HG03175 (cell line): Measurements from ENCODE around the gene GLDC.
"Not testable (repeated sequence)": the region's sequence is repeated elsewhere in the genome, so short reads cannot be mapped to it uniquely, and the experiment has no call there.

Experiments
- ATAC-seq: cut with Tn5 transposase; IDR thresholded peaks from one replicate; pipeline ENCODE4 v1.9.1; 2021; ENCODE audit warnings: mild to moderate bottlenecking, moderate library complexity; ENCODE audit not compliant: unreplicated experiment

The GLDC gene

DNA sequence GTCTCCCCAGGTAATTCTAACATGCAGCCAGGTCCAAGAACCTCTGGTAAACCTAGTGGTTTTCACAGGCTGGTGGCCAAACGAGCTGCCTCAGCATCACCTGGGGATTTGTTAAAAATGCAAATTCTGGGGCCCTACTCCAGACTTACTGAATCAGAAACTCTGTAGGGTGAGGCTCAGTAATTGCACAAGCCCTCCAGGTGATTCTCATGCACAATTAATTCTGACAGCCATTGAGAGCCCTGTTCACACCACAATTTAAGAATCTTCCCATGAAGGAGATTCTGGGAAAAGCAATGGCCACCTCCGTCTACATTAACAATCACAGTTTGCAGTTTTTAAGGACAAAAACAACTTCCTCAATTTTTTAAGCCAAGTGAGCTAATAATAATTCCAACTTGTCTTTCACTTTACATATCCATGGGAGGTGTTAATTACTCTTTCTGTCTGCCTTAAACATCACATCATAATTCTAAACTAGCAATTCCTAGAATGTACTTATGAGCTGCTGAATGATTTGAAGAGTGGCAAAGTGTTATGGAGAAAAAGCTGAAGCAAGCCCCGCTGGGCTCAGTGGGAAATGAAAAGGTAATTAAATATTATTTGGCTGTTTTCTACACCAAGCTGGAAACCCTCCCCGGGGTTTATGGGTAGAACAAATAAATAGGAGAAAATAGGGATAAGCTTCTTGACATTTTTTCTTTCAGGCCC is 70.0 kb downstream of the GLDC start:
- peak; percentile 92 for ATAC-seq

GRCh38 chr9:6567140-6567591 is 78.4 kb downstream of the GLDC start:
- ATAC-seq = no peak

GRCh38 chr9:6566409-6567139 is 79.0 kb downstream of the GLDC start:
- no peak for ATAC-seq

GRCh38 chr9:6565312-6565711 is 80.2 kb downstream of the GLDC start:
- ATAC-seq = no peak

GRCh38 chr9:6564868-6565267 is 80.7 kb downstream of the GLDC start:
- no peak for ATAC-seq

GRCh38 chr9:6564360-6564759 is 81.2 kb downstream of the GLDC start:
- no peak for ATAC-seq

GRCh38 chr9:6562871-6563430 is 82.6 kb downstream of the GLDC start:
- no peak for ATAC-seq

- no peak for ATAC-seq
Observed at GRCh38 chr9:6562201-6562600, 83.3 kb downstream of the GLDC start.

DNA sequence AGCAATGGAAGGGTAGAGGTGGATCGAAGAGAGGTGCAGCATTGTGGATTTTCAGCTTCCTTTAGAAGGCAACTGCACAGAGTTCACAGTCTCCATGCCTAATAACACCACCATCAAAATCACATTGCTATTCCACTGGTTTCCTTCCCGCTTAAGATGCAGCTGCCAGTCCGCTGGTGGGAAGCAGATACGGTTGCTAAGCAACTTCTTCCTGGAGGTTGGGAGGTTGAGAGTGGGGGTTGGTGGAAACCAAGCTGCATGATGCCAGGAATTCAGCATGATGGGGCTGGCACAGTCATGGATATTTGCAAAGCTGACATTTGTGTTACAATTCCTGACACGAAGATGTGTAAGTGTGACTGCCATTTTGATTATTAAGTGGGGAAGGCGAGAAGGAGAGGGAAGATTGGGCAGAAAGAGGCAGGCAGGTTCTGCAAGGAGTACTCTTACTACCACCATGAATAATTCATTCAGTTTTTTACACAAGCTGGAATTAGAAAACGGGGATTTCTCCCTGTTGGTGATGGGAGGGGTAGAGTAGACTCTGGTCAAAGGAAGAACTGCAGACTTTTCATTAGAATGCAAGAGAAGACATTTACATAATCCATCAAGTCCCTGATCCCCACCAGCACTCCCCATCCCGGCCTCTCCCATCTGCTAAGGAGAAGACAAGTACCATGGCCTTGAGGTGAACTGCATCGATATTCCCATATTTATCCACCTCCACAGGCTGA is 87.5 kb downstream of the GLDC start:
- no peak for ATAC-seq

GRCh38 chr9:6553866-6554265 is 91.7 kb downstream of the GLDC start:
- ATAC-seq = no peak

GRCh38 chr9:6552498-6553121 is 92.9 kb downstream of the GLDC start:
- ATAC-seq = no peak

DNA sequence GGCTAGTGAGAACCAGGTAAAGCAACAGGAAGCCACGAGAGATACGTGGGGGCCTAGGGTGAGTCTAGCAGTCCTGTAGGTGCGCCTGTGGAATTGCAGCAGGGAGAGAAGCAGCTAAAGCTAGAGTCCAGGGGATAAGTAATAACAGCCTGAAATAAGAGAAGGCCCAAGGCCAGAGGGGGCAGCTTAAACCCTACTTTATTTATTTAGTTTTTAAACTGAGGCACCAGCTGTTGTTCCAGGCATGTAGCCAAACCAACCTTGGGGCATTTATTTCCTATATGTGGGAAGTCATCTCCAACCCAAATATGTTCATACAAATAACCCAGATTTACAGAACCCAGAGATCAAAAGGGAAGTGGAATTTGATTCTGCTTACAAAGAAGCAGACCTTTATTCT is 93.5 kb downstream of the GLDC start:
- no peak for ATAC-seq

- no peak for ATAC-seq
Observed at GRCh38 chr9:6551136-6551535, 94.4 kb downstream of the GLDC start.

- no peak for ATAC-seq
Observed at GRCh38 chr9:6549106-6549800, 96.3 kb downstream of the GLDC start.

DNA sequence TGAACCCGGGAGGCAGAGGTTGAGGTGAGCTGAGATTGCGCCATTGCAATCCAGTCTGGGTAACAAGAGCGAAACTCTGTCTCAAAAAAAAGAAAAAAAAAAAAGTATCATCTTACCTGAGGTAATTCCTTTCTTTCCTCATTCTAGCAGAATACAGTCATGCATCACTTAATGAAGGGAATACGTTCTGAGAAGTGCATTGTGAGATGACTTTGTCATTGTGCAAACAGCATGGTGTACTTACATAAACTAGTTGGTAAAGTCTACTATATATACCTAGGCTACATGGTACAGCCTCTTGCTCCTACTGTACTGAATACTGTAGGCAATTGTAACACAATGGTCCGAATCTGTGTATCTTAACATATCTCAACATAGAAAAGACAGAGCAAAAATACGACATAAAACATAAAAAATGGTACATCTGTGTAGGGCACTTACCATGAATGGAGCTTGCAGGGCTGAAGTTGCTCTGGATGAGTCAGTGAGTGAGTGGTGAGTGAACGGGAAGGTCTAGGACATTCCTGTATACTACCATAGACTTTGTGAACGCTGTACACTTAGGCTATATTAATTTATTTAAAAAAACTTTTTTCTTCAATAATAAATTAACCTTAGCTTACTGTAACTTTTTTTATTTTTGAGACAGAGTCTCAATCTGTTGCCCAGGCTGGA is 100.4 kb downstream of the GLDC start:
- no peak for ATAC-seq

- no peak for ATAC-seq
Observed at GRCh38 chr9:6543204-6543603, 102.3 kb downstream of the GLDC start.

GRCh38 chr9:6542617-6543016 is 102.9 kb downstream of the GLDC start:
- not testable (repeated sequence) for ATAC-seq

GRCh38 chr9:6538666-6539071 is 106.9 kb downstream of the GLDC start:
- no peak for ATAC-seq

DNA sequence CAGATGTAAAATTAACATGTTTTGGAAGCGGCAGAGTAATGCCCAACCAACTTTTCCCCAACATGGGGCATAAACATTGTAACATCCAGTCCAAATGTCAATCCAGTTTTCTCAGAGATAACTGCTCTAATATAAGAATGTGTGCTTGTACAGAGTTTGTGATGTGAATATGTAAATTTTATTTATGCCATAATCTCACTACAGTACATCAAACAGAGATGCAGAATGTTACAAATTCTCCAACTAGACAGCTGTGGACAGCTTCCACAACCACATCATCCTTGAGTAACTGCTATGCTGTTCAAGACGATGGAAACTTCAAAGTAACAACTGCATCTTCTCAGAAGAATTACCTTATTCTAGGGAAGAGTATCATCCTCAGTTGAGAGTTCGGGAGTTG is 109.9 kb downstream of the GLDC start:
- ATAC-seq = no peak
